Frontal cortex (tissue), 4 donors: ENCODE data around the gene BLOC1S1. TPM values are rescaled to one million over a fixed set of nuclear protein-coding genes. Genes with fewer than 3 reads are reported as not detected.

Experiments used
- DNase-seq, 2 donors: peaks; one replicate each; pipeline ENCODE4 v3.0.0; 2012; ENCODE audit warnings: low spot score in 2 of 2
- FAIRE-seq: peaks from 2 replicates; lab custom pipeline; 2012; peaks lifted over from hg19 to GRCh38; lab: Jason Lieb, UNC
- total RNA-seq: library from RNA; depleted of rRNA; stranded (reverse); fragments of >200 nt; gene quantifications from one replicate; pipeline ENCODE4 v1.2.3, GENCODE V29; 2014
- donor health status: control.
- donor health status: control.
- donor health status: control.

The BLOC1S1 gene
- total RNA-seq, 1 donor from 2014 or later, result 21.2 TPM

DNA sequence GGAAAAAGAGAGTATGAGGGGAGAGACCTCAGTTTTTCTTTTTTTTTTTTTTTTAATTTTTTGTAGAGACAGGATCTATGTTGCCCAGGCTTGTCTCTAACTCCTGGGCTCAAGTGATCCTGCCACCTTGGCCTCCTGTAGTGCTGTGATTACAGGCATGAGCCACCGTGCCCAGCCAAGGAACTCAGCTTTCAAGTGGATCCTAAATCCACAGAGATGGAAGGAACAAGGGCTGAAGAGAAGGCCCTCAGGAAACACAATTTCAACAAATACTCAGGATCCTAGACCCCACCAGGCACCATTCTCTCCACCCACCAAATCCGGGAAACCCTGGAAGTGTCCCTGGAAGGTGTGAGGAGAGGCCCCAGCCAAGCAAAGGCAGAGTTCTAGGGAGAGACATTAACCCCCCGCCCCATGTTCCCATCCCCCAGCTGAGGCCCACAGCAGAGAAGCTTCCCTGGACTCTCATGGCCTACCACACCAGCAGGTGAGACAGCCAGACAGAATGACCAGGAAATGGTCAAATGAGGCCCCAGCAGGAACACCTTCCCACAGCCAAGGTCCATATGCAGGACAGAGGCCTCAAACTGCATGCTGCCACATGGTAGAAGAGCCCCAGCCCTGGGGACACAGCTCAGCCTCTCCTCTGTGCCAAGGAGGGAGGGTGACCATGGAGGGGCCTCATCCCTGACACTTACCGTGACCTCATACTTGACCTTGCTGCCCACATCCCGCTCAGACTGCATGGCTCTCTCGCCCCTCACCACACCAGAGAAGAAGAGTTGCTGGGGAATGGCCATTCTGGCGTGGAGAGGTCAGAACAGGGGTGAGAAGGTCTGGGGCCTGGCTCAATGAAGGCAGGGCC is 22.3 kb upstream of the BLOC1S1 start:
- FAIRE-seq (no peak), DNase-seq (no peak)

DNA sequence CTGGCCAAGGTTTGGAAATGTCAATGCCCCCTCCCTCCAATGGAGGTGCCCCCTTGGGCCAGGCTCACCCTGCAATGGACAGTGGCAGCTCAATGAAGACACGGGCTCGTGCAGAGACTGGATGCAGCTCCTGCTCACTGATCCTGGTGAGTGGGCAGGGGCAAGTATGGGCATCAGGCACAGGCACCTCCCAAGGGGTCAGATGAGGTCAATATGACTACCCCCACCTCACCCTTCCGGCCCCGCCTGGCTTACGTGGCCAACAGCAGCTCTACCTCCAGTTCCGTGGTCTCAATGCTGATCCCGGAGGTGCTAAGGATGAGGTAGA is 21.7 kb upstream of the BLOC1S1 start:
- no peak for DNase-seq
- no peak for FAIRE-seq

DNA sequence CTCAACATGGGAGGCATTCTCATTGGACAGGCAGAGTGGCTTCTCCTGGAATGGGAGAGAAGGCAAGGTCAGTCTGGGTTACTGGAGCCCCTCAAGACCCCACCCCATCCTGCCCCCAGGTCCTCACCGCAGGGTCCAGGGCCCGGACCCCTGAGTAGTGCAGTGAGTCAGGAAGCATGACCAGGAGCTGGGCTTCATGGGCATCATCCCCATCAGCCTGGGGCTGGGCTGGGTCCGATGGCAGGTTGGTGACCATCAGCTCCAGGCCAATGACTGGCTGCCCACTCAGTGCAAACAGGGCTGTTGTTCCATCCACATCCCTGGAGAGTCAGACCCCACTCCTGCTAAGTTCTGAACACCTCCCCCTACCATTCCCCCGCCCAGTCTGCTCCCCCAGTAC is 21.2 kb upstream of the BLOC1S1 start:
- DNase-seq (no peak), FAIRE-seq (no peak)

DNA sequence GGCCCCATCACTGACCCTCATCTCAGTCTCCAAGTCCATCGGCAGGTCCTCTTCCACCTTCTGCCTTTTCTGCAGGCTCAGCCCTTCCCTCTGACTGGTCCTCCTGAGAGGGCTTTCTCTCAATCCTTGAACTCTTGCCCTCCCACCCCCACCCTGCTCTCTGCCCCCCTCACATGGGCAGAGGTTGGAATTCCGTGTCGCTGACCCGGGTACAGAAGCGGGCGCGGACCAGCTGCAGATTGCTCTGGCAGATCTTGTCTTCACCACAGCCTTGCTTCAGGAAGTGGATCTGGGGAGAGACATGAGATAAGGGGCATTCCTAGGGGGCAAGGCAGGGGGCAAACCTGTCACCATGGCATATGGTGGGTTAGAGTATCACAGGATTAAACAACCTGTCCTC is 20.5 kb upstream of the BLOC1S1 start:
- DNase-seq (no peak), FAIRE-seq (no peak)

DNA sequence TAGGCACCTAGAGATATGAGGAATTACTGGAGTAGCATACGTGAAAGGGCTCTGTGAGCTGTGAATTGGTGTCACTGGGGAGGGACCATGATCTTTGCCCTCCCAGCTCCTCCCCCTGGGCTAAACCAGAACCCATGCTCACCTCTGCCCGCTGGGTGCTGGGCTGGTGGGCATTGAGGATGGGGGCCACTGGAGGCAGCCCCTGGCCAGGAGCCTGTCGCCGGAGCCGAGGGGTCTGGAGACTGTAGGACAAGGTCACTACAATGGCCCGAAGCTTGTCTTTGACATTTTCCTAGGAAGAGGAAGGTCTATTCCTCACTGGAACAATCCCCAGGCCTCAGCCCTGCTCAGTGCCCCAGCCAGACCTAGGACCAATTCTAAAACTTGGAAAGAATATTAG is 19.7 kb upstream of the BLOC1S1 start:
- FAIRE-seq (no peak), DNase-seq (no peak)

DNA sequence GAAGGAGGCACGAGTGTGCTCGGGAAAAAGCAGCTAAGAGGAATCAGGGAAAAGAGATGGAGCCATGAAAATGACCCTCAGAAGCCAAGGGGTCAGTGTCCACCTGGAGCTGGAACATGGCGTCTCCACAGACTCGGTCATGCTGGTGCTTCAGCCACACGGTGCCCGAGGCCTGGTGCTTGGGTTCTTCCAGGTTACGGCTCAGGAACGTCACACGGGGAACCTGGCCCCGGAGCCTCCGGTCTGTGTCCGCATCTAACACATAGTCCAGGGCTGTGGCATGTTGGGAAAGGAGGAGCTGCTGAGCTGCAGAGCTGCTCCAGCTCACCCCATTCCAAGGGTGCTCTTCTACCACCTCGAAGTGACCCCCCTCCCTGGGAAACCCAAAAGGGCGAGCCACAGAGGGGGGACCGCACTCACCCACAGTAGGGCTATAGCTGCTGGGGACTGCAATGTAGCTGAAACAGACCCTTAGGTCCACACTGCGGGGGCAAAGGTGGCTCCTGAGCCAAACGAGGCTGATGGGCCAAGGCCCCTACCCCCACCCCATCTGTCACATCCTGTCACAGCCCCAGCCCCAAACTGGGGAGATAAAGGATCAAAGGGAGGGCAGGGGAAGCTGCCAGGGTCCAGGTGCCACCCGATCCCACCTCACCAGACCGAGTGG is 18.9 kb upstream of the BLOC1S1 start:
- FAIRE-seq, result no peak
- DNase-seq, result no peak

DNA sequence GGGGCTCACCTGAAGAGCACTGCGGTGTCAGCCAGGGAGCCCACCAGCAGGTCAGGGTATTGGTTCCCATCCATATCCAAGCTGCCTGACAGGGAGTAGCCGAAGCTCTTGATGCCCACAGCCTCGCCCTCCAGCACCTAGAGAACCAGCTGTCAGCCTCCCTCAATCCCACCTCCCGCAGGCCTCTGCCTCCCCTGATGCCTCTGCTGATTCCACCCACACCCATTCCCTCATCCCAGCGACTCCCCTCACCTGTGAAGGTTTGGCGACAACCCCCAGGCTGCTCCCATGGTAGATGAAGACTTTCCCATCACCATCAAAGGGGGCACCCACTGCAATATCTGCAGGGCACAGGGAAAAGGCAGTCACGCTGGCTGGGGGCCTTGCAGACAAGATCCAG is 18.2 kb upstream of the BLOC1S1 start:
- FAIRE-seq (no peak), DNase-seq (no peak)

DNA sequence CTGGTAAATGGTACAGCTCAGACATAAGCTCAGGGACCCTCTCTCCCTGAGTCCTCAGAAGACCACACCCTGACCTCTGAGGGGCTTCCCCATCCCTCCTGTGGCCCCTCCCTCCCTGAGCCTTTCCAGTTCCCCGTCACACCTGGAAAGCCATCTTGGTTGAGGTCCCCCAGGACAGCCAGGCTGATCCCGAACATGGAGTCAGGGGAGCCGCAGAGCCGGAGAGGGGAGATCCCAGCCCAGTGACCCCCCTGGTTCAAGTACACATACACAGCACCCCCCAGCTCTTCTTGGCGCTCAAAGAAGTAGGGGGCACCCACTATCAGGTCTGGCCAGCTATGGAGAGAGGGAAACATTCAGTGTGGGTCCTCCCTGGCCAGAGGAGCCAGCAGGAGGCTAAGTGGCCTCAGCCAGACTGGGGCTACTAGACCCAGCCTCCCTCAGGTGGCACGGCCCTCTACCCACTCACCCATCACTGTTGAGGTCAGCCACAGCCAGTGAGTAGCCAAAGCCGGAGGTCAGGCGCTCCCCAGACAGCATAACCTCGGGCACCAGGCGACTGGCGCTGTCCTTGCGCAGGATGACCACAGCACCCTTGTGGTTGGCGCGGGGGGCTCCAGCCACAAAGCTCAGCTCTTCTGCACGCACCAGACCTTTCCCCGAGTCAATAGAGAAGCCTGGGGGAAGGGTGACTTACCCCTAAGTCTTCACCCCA is 17.4 kb upstream of the BLOC1S1 start:
- FAIRE-seq (no peak), DNase-seq (no peak)

DNA sequence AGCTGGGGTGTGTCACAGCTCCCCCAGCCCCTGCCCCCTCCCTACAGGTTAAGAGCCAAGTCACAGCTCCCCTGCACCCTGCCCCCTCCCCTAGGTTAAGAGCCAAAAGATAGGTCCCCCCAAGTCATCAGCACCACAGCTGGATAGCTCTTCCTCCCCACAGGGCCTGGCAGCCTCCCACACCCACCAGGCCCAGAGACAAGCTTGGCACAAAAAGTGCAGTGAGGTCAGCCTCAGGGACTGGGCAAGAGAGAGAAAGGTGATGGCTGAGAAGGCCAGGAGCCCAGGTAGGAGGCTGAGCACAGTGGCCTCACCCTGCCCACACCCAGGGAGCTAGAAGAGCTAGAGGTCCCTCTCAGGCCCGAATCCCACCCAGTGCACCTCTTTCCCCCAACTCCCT is 16.9 kb upstream of the BLOC1S1 start:
- FAIRE-seq, result no peak
- no peak for DNase-seq

DNA sequence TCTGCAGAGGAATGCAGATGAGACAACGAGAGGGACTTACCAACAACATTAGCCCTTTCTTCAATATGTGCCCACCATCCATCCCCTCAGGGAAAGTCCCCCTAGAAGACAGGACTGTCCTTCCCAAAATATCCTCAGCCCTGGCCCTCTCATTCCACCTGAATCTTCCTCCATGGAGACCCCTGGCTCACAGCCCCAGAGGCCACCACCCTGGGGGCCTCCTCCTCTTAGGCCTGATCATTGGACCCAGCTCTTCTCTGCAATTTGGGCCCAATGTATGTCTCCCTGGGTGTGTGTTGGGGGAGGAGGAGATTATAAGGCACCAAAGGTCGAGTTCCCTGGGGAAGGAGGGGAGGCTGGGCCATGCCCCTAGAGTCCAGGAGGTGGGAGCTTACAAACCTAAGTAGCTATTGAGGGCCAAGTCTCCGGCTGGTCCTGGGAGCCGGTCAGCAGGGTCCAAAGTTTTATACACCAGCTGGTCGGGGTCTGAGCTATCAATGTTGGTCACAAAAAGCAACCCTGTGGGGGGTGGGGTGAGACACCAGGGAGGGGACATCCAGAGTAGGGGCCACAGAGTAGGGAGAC is 16.3 kb upstream of the BLOC1S1 start:
- FAIRE-seq, result no peak

DNA sequence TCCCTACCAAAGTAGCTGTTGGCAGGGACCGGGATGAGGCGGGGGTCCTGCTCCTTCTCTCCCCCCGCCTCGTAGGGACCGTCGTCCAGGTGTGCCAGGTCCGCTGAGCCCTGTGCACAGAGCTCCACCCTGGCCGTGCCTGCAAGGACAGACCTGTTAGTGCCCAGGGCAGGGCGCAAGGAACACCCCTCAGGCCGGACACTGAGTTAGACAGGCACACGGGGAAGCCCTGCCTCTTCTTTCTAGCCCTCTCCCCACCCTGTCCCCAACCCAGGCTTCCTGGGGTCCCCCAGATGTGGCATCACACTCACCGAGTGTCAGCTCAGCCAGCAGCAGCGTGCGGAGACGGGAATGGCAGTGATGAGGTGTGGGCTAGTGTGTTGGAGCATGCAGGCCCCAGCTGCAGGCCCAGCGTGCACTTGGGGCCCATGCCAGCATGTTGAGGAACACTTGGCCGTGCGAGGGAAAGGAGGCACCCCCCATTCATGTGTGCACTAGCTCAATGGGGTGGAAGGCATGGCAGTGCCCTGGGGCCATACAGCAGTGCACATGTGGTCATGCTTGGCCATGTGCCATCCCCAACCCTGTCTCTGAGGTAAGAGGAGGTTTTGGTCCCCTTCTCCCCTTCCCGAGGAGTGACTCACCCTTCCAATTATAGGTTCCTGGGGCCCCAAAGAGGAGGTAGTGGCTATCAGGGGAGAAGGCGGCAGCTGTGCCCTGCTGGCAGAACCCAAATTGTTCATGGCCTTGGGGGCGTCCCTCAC is 15.4 kb upstream of the BLOC1S1 start:
- DNase-seq (no peak), FAIRE-seq (no peak)

More for the DNA sequence above, 16.3 kb upstream of the BLOC1S1 start:
- DNase-seq, result no peak

DNA sequence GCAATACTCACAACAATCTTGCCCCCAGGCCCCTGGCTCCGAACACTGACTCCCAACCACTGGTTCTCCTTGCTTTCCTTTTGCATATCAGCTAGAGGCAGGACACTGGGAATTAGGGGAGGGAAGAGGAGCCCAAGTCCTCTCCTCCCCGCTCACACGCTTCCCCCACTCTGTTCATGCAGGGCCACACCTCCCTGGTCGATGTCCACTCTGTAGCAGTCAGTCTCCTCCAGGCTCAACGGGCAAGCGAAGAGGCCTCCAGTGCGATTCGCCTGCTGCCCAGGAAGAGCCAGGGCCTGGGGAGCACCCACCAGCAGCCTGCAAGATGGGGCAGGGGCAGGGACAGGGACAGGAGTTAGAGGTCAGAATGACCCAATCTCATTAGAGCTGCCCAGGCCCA is 13.0 kb upstream of the BLOC1S1 start:
- FAIRE-seq, result no peak

DNA sequence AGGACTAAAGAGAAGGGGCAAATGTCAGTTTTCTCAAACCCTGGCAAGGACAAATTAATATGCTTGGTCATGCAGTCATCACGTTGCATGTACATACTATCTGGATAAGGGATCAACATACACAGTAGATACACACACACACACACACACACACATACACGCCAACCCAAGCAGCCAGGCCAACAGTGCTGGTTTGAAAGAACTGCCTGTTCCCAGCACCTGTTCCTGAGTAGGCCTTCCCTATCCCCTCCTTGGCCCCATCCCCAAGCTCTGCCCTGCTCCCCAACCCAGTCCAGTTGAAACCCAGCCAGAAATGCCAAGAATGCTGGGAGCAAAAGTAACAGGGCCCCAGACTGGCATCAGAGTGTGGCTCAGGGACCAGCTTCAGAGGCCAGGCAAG is 12.6 kb upstream of the BLOC1S1 start:
- DNase-seq (no peak), FAIRE-seq (no peak)

More for the DNA sequence above, 13.0 kb upstream of the BLOC1S1 start:
- no peak for DNase-seq

DNA sequence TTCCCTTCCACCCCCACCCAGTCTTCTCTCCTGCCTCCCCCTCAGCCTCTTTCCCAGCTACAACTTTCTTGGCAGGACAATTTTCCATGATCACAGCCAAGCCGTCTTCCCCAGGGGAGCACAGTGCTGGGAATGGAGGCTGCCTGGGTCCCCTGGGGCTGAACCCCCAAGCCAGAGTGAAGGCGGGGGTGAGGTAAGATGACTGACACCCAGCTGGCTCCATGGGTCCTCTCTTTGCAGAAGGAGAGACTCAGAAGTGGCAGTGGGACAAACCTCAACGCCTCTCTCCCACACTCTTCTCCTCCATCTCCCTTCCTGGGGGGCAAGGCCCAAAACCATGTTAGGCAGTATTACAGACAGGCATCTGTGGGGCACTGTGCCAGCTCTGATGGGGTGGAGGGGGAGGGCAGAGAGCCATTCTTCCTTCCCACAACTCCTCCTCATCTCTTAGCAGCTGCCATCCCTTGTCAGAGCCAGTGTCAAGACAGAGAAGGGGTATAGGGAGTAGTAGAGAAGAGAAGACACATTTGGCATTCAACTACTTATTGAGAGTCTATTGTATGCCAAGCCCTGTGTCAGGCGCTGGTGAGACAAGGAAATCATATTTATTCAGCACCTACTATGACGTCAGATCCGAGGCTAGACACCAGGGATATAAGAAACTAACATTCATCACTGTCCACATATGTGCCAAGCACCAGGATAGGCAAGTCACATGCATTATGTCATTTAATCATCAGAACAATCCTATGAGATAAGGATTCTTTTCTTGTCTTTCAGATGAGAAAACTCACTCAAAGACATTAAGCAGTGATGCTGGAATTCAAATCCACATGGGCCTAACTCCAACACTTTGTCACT is 11.7 kb upstream of the BLOC1S1 start:
- no peak for DNase-seq
- no peak for FAIRE-seq

DNA sequence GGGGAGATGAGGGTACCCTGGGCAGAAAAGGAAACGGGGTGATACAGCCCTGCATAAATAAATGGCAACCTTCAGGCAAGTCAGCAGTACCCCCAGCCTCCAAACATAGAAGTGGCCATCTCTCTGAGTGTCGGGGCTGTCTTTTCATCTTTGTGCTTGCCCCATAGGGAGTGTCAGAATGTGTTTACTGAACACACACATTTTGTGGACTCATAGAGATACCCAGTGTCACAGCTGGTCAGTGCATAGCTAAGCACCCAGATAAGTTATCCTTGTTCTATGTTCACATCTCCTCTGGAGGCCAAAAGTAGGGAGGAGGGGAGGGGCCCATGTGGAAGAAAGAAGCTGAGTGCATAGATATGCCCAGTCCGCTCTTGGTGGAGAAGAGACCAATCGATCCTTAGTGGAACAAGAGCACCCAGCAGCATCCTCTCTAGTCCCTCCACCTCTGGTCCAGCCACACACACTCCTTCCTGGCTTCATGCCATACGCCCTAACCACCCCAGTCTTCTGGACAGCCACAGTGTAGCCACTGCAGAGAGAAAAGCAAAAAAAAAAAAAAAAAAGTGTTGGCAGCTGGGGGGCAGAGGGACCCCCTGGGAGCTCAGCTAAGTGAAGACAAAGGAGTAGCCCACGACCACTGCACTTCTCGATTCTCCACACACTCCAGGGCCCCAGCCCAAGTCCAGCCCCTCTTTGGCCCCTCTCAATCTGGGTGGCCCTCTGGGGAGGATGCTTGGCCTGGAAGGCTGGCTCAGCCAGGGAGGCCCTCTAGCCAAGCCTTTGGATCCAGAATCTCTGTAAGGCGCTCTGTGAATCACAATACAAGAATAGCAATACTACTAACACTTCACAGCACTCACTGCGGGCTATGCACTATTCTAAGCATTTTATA is 10.8 kb upstream of the BLOC1S1 start:
- FAIRE-seq (no peak), DNase-seq (no peak)

DNA sequence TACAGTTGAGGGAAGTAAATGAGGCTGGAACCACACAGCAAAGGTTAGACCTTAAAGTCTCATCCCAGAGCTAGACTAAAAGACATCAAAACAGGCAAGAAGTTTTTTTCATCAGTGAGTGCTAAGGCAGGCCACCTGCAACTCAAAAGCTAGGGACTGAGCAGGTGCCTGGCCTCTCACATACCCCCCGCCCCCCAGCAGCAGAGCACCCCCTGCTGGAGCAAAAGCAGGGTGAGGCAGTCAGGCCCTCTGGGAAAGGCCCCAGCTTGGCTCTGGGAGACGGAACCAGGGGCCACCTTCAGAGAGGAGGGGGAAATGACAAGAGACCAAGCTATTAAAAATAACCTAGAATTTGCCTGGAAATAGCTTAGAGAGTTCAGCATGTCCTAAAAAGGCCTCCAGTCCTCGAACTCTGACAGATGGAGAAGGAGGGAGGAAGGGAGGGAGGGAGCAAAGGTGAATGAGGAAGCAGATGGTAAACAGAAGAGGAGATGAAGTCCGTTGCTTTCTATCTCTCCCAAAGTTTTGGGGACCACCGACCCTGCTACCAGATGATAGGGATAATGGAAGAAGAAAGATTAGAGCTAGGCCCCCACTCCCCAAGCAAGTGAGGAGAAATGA is 10.0 kb upstream of the BLOC1S1 start:
- FAIRE-seq (no peak), DNase-seq (no peak)

DNA sequence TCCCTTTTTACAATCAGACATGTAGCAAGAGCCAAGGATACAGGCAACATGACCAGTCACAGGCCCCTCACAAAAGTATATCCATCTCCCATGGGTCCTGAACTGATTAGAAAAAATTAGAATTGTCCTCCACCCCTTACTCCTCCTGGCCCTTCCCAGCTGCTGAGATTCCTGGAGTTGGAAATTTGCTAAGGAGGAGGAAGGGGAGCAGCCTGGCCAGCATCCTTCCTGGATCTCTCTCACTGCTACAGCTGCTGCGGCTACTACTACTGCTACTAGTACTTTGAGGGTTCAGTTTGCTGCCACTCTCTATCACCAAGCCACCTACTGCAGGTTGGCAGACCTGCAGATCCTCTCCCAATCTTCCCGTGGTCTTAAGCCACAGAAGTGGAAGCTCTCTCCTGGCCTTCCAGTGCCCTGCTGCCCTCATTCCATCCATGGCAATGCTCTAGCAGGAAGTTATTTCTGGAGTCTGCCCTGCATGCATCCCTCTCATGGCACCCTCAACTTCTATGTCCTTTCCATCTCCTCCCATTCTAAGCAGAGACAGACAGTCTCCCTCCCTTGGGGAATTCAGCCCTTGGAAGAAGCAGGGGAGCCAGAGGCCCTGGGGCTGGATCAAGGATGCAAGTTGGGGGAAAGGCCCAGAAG is 9.2 kb upstream of the BLOC1S1 start:
- DNase-seq, result no peak
- no peak for FAIRE-seq
